ENCODE measurements around the gene C1QTNF9.
"Not testable (repeated sequence)": the region's sequence is repeated elsewhere in the genome, so short reads cannot be mapped to it uniquely, and the experiment has no call there.

The C1QTNF9 gene

GRCh38 chr13:24307211-24308067, 1.9 kb upstream of the C1QTNF9 start:
- ChIA-PET POLR2A (no interaction called here), CTCF (no interaction called here)
- DNase-seq (ENCODE audit: extremely low spot score) = no peak
- TF ChIP-seq HDGF (IDR thresholded peaks at IDR 0.05; ENCODE audit: borderline replicate concordance) (no peak), L3MBTL2 (conservative IDR thresholded peaks at IDR 0.05) (no peak), BHLHE40 (IDR thresholded peaks at IDR 0.05; ENCODE audit: borderline replicate concordance) (no peak)

- TF ChIP-seq FOXA1 (IDR thresholded peaks at IDR 0.05) = no peak
- TF ChIP-seq CTBP1 (IDR thresholded peaks at IDR 0.05; ENCODE audit: borderline replicate concordance) = no peak
- no peak for TF ChIP-seq SP1 (IDR thresholded peaks at IDR 0.05)
- ChIA-PET POLR2A (no interaction called here), CTCF (no interaction called here)
- DNase-seq (ENCODE audit: extremely low spot score) = no peak
These were observed 1.3 kb upstream of the C1QTNF9 start for GRCh38 chr13:24308068-24308445.

GRCh38 chr13:24308488-24309020, 826 bp upstream of the C1QTNF9 start:
- ChIA-PET POLR2A (no interaction called here), CTCF (no interaction called here)
- TF ChIP-seq BHLHE40 (IDR thresholded peaks at IDR 0.05; ENCODE audit: borderline replicate concordance) (no peak), SP1 (IDR thresholded peaks at IDR 0.05) (no peak), FOXM1 (IDR thresholded peaks at IDR 0.05; ENCODE audit: borderline replicate concordance) (no peak), ELF4 (IDR thresholded peaks at IDR 0.05) (no peak), FOXK2 (IDR thresholded peaks at IDR 0.05) (no peak), ARNT (IDR thresholded peaks at IDR 0.05) (no peak), L3MBTL2 (conservative IDR thresholded peaks at IDR 0.05) (no peak), SUZ12 (IDR thresholded peaks at IDR 0.05) (no peak), TARDBP (IDR thresholded peaks at IDR 0.05) (no peak), PKNOX1 (IDR thresholded peaks at IDR 0.05) (no peak), CTBP1 (IDR thresholded peaks at IDR 0.05; ENCODE audit: borderline replicate concordance) (no peak), NFRKB (IDR thresholded peaks at IDR 0.05) (no peak), HDGF (IDR thresholded peaks at IDR 0.05; ENCODE audit: borderline replicate concordance) (no peak), LEF1 (IDR thresholded peaks at IDR 0.05; ENCODE audit: borderline replicate concordance) (no peak), FOXA1 (IDR thresholded peaks at IDR 0.05) (no peak), ZNF384 (IDR thresholded peaks at IDR 0.05) (no peak)
- DNase-seq (ENCODE audit: extremely low spot score) = no peak

GRCh38 chr13:24313439-24313838, 4.1 kb downstream of the C1QTNF9 start:
- CTCF ChIA-PET = no interaction called here
- DNase-seq (ENCODE audit: extremely low spot score) = no peak
- TF ChIP-seq ARNT (IDR thresholded peaks at IDR 0.05) (no peak), CTBP1 (IDR thresholded peaks at IDR 0.05; ENCODE audit: borderline replicate concordance) (no peak), FOXM1 (IDR thresholded peaks at IDR 0.05; ENCODE audit: borderline replicate concordance) (no peak), TARDBP (IDR thresholded peaks at IDR 0.05) (no peak), SUZ12 (IDR thresholded peaks at IDR 0.05) (no peak)
- POLR2A ChIA-PET = no interaction called here

- POLR2A ChIA-PET; CTCF ChIA-PET; DNase-seq (ENCODE audit: extremely low spot score): not testable (repeated sequence)
These were observed 8.5 kb downstream of the C1QTNF9 start for GRCh38 chr13:24317835-24318234.

- POLR2A ChIA-PET; DNase-seq (ENCODE audit: extremely low spot score); CTCF ChIA-PET: not testable (repeated sequence)
These were observed 9.5 kb downstream of the C1QTNF9 start for GRCh38 chr13:24318878-24319277.

- POLR2A ChIA-PET; CTCF ChIA-PET; DNase-seq (ENCODE audit: extremely low spot score): not testable (repeated sequence)
These were observed 10.3 kb downstream of the C1QTNF9 start for GRCh38 chr13:24319641-24320040.

- DNase-seq (ENCODE audit: extremely low spot score); CTCF ChIA-PET; POLR2A ChIA-PET: not testable (repeated sequence)
These were observed 12.0 kb downstream of the C1QTNF9 start for GRCh38 chr13:24321416-24321815.

- CTCF ChIA-PET = interaction anchor here (0.6 kb wide), 1 partner anchor 236 kb away, joined by 3 read pairs; no protein-coding TSS in a partner anchor
- POLR2A ChIA-PET; DNase-seq (ENCODE audit: extremely low spot score): not testable (repeated sequence)
These were observed 13.1 kb downstream of the C1QTNF9 start for GRCh38 chr13:24322470-24322869.
